ENCODE data around the gene LHFPL4. TPM values are rescaled to one million over a fixed set of nuclear protein-coding genes. Genes with fewer than 3 reads are reported as not detected.

The LHFPL4 gene
- total RNA-seq, 4 donors from 2014 or later, result under 0.01 TPM; not detected in 3

DNA sequence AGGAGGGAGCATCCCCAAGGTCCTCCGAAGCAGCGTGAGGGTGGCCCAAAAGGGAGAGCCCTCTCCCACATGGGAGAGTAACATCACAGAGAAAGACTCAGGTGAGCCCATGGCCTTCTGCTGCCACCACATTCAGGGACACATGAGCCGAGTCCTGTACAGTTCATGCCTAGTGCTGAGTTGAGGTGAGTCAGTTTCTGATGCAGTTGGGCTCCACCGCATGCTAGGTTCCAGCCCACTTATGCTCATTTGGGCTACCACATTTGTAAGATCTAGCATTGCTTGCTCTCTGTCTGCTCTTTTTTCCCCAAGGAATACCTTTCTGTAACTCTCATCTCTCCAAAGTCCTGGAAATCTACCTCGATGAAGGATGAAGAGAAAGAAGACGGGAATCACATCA is 79.1 kb downstream of the LHFPL4 start:
- Histone ChIP-seq H3K27ac (no peak overlapping the region), H3K27me3 (no peaks in the 10 kb centered on the region), H3K4me1 (no peaks in the 10 kb centered on the region), H3K9me3 (no peaks in the 10 kb centered on the region), H3K36me3 (peaks cover 13 to 100% (median 36%) of the 10 kb centered on the region in 3 donors), H3K4me3 (no peak overlapping the region)
- no peak for TF ChIP-seq POLR2A (IDR thresholded peaks at IDR 0.05)
- TF ChIP-seq, protein P1, sequence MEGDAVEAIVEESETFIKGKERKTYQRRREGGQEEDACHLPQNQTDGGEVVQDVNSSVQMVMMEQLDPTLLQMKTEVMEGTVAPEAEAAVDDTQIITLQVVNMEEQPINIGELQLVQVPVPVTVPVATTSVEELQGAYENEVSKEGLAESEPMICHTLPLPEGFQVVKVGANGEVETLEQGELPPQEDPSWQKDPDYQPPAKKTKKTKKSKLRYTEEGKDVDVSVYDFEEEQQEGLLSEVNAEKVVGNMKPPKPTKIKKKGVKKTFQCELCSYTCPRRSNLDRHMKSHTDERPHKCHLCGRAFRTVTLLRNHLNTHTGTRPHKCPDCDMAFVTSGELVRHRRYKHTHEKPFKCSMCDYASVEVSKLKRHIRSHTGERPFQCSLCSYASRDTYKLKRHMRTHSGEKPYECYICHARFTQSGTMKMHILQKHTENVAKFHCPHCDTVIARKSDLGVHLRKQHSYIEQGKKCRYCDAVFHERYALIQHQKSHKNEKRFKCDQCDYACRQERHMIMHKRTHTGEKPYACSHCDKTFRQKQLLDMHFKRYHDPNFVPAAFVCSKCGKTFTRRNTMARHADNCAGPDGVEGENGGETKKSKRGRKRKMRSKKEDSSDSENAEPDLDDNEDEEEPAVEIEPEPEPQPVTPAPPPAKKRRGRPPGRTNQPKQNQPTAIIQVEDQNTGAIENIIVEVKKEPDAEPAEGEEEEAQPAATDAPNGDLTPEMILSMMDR (IDR thresholded peaks at IDR 0.05), result no peak
- TF ChIP-seq EP300 (IDR thresholded peaks at IDR 0.05), result no peak
- WGBS, 2 donors, result 90 to 94% methylated on average over 6 of the region's 6 CpGs
- DNase-seq (ENCODE audit: low spot score in 2 of 2), result no peak

DNA sequence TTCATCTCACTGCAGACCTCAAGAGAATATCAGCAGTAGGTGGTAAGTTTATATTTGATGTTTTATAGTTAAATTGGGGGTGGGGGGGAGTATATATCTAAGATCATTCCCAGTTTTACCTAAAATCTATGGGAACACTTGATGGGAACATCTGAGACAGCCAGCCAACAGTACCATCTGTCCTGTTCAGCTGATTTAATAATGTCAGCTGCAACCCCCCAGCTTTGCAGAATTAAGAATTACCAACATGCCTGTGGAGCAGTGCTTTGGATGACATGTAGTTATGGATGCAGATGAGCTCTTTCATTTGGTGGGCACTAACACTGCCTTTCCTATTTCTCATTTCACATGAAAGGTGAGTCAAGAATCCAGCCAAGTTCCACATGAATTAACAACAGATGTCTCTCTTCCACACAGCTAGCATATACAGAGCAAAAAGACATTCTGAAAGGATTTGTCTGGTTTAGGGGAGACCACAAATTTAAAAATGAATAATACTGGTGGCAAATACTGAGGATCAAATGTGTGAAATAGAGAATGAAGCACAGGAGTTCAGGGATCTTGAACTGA is 80.0 kb downstream of the LHFPL4 start:
- no peak overlapping the region for H3K4me3 ChIP-seq
- TF ChIP-seq, protein P1 (IDR thresholded peaks at IDR 0.05), result no peak
- no peak for TF ChIP-seq POLR2A (IDR thresholded peaks at IDR 0.05)
- TF ChIP-seq EP300 (IDR thresholded peaks at IDR 0.05), result no peak
- no peaks in the 10 kb centered on the region for H3K9me3 ChIP-seq
- no peaks in the 10 kb centered on the region for H3K4me1 ChIP-seq
- H3K27me3 ChIP-seq, result no peaks in the 10 kb centered on the region
- peaks cover 13 to 100% (median 36%) of the 10 kb centered on the region in 3 donors for H3K36me3 ChIP-seq
- no peak overlapping the region for H3K27ac ChIP-seq
- DNase-seq (ENCODE audit: low spot score in 2 of 2), result no peak

DNA sequence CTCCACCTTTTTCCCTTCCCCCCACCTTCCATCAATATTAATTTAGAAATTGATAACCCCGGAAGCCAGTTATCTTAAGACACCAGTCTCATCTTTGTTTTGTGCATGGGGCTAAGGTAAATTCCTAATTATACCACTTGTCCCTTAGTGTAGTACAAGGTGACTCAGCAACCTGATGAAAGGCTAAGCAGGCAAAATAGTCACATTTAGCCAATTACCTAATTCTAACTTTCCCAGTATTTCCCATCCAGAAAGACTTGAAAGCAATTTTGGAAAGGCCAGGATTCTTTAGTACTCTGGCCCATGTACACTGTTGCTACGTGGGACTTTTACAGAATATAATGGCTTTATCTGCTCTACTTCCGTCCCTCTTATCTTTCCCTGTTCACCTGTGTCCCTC is 83.6 kb downstream of the LHFPL4 start:
- no peak overlapping the region for H3K27ac ChIP-seq
- H3K4me1 ChIP-seq, result peaks cover 0 to 2% (median 0%) of the 10 kb centered on the region in 4 donors
- no peaks in the 10 kb centered on the region for H3K27me3 ChIP-seq
- TF ChIP-seq EP300 (IDR thresholded peaks at IDR 0.05), result no peak
- no peak for TF ChIP-seq POLR2A (IDR thresholded peaks at IDR 0.05)
- TF ChIP-seq, protein P1 (IDR thresholded peaks at IDR 0.05), result no peak
- WGBS, 2 donors, result 93 to 94% methylated on average over 3 of the region's 3 CpGs
- DNase-seq (ENCODE audit: low spot score in 2 of 2), result no peak
- H3K36me3 ChIP-seq, result peaks cover 16 to 100% (median 31%) of the 10 kb centered on the region in 3 donors
- H3K9me3 ChIP-seq, result no peaks in the 10 kb centered on the region
- H3K4me3 ChIP-seq, result no peak overlapping the region

DNA sequence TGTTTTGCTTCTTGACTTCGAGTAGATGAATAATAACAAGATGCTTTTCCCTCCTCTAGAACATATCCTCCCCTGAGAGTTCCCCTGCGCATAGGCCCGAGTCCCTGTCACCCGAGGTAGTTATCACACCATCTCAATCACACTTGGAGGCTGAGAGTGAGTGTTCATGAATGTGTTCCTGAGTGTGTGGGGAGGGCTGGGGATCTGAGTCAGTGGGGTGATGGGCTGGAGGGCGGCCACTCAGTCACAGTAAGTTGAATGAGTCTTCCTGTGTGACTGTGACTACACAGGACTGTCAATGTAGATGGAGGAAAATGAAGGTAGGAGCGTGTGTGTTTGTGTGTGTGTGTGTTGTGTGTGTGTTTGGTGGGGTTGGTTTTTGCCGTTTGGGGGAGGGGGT is 85.2 kb downstream of the LHFPL4 start:
- no peaks in the 10 kb centered on the region for H3K27me3 ChIP-seq
- DNase-seq (ENCODE audit: low spot score in 2 of 2), result no peak
- no peak overlapping the region for H3K4me3 ChIP-seq
- TF ChIP-seq POLR2A (IDR thresholded peaks at IDR 0.05) (no peak), EP300 (IDR thresholded peaks at IDR 0.05) (no peak)
- TF ChIP-seq, protein P1 (IDR thresholded peaks at IDR 0.05), result no peak
- no peaks in the 10 kb centered on the region for H3K9me3 ChIP-seq
- 75 to 81% methylated on average over 7 of the region's 7 CpGs for WGBS, 2 donors
- peaks cover 10 to 100% (median 36%) of the 10 kb centered on the region in 3 donors for H3K36me3 ChIP-seq
- H3K4me1 ChIP-seq, result peaks cover 0 to 2% (median 0%) of the 10 kb centered on the region in 4 donors
- H3K27ac ChIP-seq, result no peak overlapping the region

DNA sequence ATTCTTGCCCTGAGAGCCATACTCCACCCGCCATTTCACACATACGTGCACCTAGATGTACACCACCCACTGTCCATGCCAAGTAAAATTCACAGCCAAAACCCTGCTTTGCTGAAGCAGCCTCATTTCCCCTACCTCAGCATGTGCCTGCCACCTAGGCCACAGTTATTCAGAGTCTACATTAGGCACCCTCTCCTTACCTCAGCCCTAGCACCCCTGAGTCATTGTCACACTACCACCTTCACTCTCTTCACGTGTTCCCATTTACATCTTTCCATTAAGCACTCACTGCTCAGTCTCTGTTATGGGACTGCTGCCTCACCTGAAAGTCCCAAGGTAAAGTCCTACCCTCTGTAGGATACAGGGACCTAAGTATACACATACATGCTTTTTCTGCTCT is 86.2 kb downstream of the LHFPL4 start:
- TF ChIP-seq, protein P1 (IDR thresholded peaks at IDR 0.05), result no peak
- TF ChIP-seq EP300 (IDR thresholded peaks at IDR 0.05) (no peak), POLR2A (IDR thresholded peaks at IDR 0.05) (no peak)
- Histone ChIP-seq H3K4me1 (peaks cover 0 to 2% (median 0%) of the 10 kb centered on the region in 4 donors), H3K9me3 (no peaks in the 10 kb centered on the region), H3K4me3 (no peak overlapping the region), H3K27ac (no peak overlapping the region), H3K36me3 (peaks cover 7 to 100% (median 28%) of the 10 kb centered on the region in 3 donors), H3K27me3 (no peaks in the 10 kb centered on the region)
- DNase-seq (ENCODE audit: low spot score in 2 of 2), result no peak
- WGBS, 2 donors, result 93 to 97% methylated on average over 3 of the region's 3 CpGs
